BE2C (cell line): Measurements from ENCODE around the gene ANKS3.

Experiments
- DNase-seq: peaks from one replicate; pipeline ENCODE4 v3.0.0-alpha.2; 2020
- H3K27me3 ChIP-seq: fragments of 250-450 bp; sonication (Bioruptor Pico); 2 replicates; pipeline ENCODE4 v1.5.1; 2020; ENCODE audit warnings: mild to moderate bottlenecking
- H3K36me3 ChIP-seq: fragments of 250-450 bp; sonication (Bioruptor Pico); 2 replicates; pipeline ENCODE4 v1.5.1; 2020; ENCODE audit warnings: mild to moderate bottlenecking
- H3K4me1 ChIP-seq: fragments of 250-450 bp; sonication (Bioruptor Pico); 2 replicates; pipeline ENCODE4 v1.5.1; 2020
- H3K4me3 ChIP-seq: 2 replicates; pipeline ENCODE4 v1.5.1; 2011; ENCODE audit warnings: low read depth, low read length
- H3K9me3 ChIP-seq: fragments of 250-450 bp; sonication (Bioruptor Pico); 2 replicates; pipeline ENCODE4 v1.5.1; 2020
- CTCF ChIP-seq: IDR thresholded peaks from 2 replicates; pipeline ENCODE4 v1.5.1; 2012; ENCODE audit warnings: mild to moderate bottlenecking, low read depth, low read length

ANKS3 gene

DNA sequence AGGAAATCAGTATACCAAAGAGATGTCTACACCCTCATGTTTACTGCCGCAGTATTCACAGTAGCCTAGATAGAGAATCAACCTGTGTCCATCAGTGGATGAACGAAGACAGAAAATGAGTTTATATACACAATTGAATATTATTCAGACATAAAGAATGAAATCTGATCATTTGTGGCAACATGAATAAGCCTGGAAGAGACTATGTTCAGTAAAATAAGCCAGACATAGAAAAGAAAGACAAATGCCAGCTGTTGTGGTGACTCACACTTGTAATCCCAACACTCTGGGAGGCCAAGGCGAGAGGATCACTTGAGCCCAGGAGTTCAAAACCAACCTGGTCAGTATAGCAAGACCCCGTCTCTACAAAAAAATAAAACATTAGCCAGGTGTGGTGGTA lies 24.6 kb downstream of the ANKS3 start:
- no peaks in the 10 kb centered on the region for H3K9me3 ChIP-seq
- H3K27me3 ChIP-seq, result no peaks in the 10 kb centered on the region
- no peak for TF ChIP-seq CTCF
- H3K36me3 ChIP-seq, result peaks cover 33% of the 10 kb centered on the region
- H3K4me1 ChIP-seq, result no peaks in the 10 kb centered on the region
- no peak overlapping the region for H3K4me3 ChIP-seq
- DNase-seq, result no peak

DNA sequence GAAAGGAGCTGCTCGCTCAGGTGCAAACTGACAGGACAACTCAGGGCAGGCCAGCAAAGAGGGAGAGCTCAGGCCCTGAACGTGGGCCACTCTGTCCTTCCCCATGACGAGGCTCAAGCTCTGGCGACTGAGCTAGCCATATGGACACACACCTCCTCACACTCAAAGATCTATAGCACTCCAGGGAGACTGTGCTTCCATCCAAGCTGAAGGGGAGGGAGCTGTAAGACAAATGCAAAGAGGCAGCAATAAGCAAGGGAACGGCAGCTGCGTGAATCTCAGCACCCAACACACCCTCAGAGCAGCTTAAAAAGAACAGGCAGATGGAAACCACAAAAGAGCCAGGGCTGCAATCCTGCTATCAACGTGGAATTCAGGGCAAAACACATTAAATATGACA lies 27.2 kb downstream of the ANKS3 start:
- Histone ChIP-seq H3K27me3 (no peaks in the 10 kb centered on the region), H3K9me3 (no peaks in the 10 kb centered on the region), H3K4me3 (no peak overlapping the region), H3K4me1 (no peaks in the 10 kb centered on the region), H3K36me3 (peaks cover 39% of the 10 kb centered on the region)
- no peak for DNase-seq
- no peak for TF ChIP-seq CTCF

- no peak for DNase-seq
- H3K27me3 ChIP-seq, result no peaks in the 10 kb centered on the region
- H3K9me3 ChIP-seq, result no peaks in the 10 kb centered on the region
- no peak for TF ChIP-seq CTCF
- H3K4me1 ChIP-seq, result no peaks in the 10 kb centered on the region
- no peak overlapping the region for H3K4me3 ChIP-seq
- peaks cover 51% of the 10 kb centered on the region for H3K36me3 ChIP-seq
Observed at GRCh38 chr16:4704913-4705312, 29.2 kb downstream of the ANKS3 start.

- peaks cover 51% of the 10 kb centered on the region for H3K36me3 ChIP-seq
Observed at GRCh38 chr16:4704491-4704890, 29.6 kb downstream of the ANKS3 start.

DNA sequence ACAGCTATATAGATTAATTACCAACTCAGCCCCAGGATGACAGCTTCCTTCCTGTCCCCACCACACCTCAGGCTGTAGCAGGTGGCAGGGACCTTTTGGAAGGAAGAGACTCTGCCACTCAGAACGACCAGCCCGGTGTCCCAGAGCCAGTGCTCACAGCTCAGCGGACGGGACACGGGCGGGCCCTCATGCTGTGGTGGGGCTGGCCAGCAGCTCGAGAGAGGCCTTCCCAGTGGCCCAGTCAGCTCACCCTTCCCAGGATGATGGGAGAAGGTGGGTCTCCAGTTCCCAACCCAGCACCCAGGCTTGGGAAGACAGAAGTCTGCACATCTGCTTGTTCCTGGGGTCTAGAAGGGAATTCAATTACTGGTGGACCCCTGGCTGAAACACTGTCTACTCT lies 30.2 kb downstream of the ANKS3 start:
- Histone ChIP-seq H3K36me3 (peaks cover 55% of the 10 kb centered on the region), H3K27me3 (no peaks in the 10 kb centered on the region), H3K4me1 (no peaks in the 10 kb centered on the region), H3K4me3 (no peak overlapping the region), H3K9me3 (no peaks in the 10 kb centered on the region)
- TF ChIP-seq CTCF, result no peak
- no peak for DNase-seq

More at GRCh38 chr16:4704491-4704890, 29.6 kb downstream of the ANKS3 start:
- no peaks in the 10 kb centered on the region for H3K4me1 ChIP-seq
- H3K4me3 ChIP-seq, result no peak overlapping the region
- no peaks in the 10 kb centered on the region for H3K27me3 ChIP-seq
- TF ChIP-seq CTCF, result no peak
- no peak for DNase-seq
- no peaks in the 10 kb centered on the region for H3K9me3 ChIP-seq

- H3K36me3 ChIP-seq, result peaks cover 55% of the 10 kb centered on the region
Observed at GRCh38 chr16:4702466-4702808, 31.6 kb downstream of the ANKS3 start.

More at GRCh38 chr16:4702466-4702808, 31.6 kb downstream of the ANKS3 start:
- TF ChIP-seq CTCF, result no peak
- H3K9me3 ChIP-seq, result no peaks in the 10 kb centered on the region
- H3K4me1 ChIP-seq, result no peaks in the 10 kb centered on the region
- DNase-seq, result no peak
- H3K27me3 ChIP-seq, result no peaks in the 10 kb centered on the region
- no peak overlapping the region for H3K4me3 ChIP-seq
